ENCODE results near the gene PKN1.

Gene PKN1

DNA sequence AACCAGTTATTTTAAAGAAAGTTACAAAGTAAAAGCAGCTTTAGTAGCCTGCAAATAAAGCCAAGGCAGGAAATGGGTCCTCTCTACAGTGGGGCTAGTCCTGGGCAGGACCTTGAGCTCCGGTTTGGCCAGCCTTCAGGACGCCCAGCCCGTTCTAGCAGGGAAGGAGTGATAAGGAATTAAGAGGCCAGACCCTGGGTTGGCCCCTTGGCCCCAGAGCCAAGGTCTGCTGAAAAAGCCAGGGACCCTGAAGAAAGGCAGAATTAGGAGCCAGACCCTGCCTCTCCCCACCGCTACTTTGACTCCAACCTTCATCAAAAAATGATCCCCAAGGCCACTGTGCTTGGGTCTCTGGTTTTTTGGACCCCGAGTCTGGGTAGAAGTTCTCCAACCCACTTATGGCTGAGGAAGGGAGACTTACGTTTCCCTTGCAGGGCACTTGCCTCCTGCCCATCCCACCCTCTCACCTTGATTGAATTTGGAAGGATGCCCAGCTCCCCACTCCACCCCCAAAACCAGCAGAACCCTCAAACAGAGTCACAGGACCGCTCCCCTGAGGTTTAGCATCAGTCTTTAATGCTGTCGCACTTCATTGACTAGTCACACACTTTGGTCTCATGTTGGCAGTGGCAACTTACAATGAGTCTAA lies 81.2 kb downstream of the PKN1 start:
- FAIRE-seq, result no peak
- DNase-seq (ENCODE audit: low spot score), result no peak

DNA sequence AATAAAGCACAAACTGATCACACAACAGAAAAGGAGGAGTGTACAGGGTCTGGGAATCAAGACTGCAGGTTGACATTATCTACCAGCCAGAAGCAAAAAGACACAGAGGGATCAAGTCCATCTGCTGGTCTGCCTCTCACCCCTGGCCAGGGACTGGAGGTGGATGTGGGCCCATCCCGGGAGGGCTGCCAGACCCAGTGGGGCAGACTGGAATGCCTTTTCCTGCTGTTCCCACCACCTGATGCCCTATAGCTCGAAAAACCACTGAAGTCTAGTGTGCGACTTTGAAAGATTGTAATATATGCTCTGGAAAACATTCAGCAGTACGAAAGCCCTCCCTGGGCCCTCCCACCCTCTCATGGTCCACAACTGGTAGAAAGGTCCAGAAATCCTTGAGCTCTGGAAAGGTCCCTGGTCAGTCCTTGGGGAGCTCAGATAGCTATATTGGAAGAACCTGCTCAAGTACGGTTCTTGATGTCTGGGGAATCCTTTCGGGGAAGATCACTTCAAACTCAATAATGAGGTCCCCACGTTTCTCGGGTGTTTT lies 82.5 kb downstream of the PKN1 start:
- FAIRE-seq, result no peak

DNA sequence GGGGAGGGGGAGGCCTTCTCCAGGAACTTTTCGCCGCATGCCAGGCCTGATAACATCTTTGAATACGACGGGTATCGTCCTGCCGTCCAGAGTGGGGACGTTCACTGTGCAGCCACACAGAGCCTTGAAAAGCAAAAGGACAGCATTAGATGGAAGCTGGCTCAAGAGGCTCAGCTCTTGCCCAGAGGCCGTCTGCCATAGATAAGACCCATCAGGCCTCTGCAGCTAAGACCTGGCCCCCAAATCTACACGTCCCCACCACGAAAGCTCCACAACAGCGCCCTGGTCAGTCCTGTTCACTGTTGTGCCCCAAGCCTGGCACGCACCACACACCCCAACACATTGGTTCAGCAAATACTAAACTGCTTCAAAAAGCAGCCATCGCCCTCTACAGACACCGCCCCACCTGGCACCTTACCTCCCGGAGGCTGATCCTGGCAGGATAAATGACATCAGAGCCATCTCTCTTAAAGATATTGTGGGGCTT lies 83.0 kb downstream of the PKN1 start:
- DNase-seq (ENCODE audit: low spot score), result no peak
- FAIRE-seq, result no peak

More for the DNA sequence above, 82.5 kb downstream of the PKN1 start:
- no peak for DNase-seq (ENCODE audit: low spot score)

GRCh38 chr19:14516746-14517438 lies 83.8 kb downstream of the PKN1 start:
- FAIRE-seq (no peak), DNase-seq (ENCODE audit: low spot score) (no peak)

DNA sequence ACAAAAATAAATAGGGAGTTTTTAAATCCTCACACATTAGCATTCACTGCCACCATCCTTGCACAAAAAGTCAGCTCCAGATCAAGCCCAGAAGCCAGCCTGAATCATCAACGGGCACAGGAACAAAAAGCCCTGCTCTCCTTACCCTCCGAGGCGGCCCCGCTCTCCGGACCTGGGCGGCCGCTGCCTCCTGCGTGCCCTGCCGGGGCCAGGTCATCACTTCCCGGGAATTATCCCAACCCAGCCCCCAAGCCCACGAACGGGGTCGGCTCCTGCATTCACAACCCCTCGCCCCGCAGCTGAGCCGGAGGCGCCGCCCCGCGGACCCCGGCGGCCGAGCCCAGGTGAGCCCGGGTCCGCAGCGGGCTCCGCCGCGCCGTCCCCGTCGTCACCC lies 84.3 kb downstream of the PKN1 start:
- DNase-seq (ENCODE audit: low spot score) (no peak), FAIRE-seq (no peak)

GRCh38 chr19:14517840-14518505 lies 84.9 kb downstream of the PKN1 start, which contains the start of gene DNAJB1:
Gene DNAJB1 (minus strand): TSS chr19:14518397. CDS start chr19:14518349, 48 bp downstream.
- peak; percentile 70 for DNase-seq (ENCODE audit: low spot score)
- FAIRE-seq, result no peak

GRCh38 chr19:14519245-14519859 lies 86.2 kb downstream of the PKN1 start:
- FAIRE-seq, result no peak

GRCh38 chr19:14519860-14520407 lies 86.8 kb downstream of the PKN1 start:
- FAIRE-seq (no peak), DNase-seq (ENCODE audit: low spot score) (peak; percentile 73)

More at GRCh38 chr19:14519245-14519859, 86.2 kb downstream of the PKN1 start:
- DNase-seq (ENCODE audit: low spot score), result no peak

DNA sequence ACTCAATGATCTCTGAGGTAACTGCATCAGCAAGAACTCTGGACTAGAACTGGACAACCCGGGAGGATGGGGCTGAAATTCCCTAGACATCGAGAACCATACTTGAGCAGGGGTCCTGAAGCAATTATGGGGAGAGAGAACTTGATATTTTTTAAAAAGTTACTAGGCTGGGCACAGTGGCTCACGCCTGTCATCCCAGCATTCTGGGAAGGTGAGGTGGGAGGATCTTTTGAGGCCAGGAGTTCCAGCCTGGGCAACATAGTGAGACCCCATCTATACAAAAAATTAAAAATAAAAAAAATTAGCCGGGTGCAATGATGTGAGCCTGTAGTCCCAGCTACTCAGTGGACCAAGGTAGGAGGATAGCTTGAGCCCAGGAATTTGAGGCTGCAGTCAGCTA lies 87.4 kb downstream of the PKN1 start:
- DNase-seq (ENCODE audit: low spot score) (no peak), FAIRE-seq (no peak)
